Activated T-helper 9 cell treated with anti-CD3 and anti-CD28 coated beads, Interleukin-2, amount 50 U/mL, for 16 hours (primary cell): ENCODE measurements around the gene QSER1.

Experiments
- DNase-seq: peaks from one replicate; pipeline ENCODE4 v3.0.0-alpha.2; 2020; ENCODE audit warnings: low read depth

The QSER1 gene

DNA sequence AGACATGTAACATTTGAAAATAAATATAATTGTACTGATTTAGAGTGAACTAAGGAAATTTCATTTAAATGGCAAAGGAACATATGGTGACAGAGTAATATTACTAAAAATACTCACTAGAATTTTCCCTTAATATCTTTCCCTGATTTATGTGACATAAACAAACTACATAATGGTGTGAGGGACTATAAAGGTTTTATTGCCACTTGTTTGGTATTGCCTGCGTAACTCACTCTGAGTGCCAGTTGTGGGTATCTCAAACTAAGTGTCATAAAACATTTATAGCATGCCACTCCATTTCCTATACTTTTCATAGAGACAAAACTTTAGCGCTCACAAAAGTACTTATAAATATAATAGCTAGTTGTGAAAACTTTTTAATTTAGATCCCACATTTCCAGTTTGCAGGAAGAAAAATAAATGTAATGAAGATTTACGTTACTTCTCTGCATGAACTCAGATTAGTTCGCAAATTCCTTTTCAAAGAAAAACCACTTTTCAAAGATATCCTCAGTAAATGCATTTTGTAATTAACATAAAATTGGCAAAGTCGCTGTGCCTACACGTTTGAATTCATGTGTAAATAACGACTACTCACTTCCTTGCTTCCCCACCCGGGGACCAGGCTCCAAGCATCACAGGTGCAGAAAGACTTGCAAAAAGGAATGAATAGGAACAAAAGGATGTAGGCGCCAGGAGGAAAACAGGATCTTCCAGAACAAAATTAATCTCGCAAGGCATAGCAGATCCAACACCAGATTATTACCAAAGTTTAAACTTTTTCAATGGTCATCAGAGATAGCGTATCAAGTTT is 1.6 kb upstream of the QSER1 start:
- no peak for DNase-seq

DNA sequence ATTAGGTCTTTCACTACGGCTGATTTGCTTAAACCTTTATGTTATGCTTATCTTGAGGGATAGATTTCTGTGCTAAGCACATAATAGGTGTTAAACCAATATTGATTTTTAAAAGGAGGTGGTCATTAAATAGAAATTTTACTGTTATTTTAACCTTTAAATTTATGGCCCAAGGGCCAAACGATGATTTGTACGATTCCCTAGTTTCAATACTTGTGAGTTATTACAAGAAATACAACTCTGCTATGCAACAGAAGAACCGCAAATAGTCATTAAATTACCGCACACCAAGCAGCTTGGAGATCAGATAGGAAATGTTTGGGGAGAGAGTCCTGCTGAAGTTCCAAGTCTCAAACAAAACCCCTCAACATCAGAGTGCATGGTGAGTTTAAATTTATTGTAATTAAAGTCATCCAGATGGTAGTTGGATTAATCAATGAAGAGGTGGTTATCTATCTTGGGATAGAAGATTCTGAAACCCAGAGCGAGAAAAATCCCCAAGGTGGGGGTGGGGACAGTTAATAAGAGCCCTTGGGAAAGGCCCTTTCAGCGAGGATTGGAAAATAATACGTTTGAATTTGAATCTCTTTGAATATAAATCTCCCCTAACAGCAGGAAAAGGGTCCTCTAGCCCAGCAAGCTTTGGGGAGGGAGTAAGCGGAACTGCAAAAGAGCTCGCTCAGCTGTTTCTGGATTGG is 805 bp upstream of the QSER1 start:
- no peak for DNase-seq

DNA sequence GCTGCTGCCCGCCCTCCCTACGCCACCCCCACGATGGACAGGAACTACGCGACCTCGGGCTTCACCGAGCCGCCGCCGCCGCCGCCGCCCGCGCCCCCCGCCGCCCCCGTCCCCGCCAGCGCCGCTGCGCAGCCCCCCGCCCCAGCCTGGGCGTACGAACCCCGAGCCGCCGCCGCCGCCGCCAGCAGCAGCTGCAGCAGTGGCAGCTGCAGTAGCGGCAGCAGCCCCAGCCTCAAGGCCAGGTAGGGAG is 407 bp downstream of the QSER1 start:
- DNase-seq, result no peak

DNA sequence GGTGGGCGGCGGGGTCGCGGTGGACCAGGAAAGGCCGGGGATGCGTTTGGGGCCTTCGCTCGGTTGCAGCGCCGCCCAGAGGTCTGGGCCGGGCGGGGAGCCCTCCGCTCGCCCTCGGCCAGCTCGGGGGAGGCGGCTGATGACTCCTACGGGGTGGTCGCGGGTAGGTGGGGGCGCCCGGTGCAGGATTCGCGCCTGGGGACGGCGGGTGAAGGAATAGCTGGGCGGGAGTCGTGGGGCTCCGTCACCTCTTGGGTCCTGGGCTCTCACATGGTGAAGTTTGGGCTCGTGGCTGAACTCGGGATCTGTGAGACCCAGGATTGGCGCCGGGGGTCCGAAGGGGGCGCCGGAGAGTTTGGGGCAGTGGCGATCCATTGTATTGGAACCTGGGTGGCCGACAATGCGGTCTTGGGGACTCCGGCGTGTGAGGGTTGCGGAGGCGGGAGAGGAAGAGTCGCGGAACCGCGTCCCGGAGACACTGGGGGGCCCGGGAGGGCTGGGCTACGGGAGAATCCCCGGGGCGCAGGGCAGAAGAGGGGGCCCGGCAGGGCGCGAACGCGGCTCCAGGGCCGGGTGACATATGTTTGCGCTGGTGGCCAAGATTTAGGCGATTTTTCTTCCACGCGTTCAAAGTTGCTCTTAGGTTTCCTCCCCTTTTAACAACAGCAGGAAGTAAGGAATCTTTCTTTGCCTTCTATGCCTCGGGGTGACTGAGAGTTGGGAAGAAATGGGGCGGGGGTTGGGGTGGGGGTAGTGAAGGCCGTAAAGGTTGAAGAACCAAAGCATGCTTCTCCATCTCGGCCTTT is 935 bp downstream of the QSER1 start:
- DNase-seq, result peak; percentile 34

DNA sequence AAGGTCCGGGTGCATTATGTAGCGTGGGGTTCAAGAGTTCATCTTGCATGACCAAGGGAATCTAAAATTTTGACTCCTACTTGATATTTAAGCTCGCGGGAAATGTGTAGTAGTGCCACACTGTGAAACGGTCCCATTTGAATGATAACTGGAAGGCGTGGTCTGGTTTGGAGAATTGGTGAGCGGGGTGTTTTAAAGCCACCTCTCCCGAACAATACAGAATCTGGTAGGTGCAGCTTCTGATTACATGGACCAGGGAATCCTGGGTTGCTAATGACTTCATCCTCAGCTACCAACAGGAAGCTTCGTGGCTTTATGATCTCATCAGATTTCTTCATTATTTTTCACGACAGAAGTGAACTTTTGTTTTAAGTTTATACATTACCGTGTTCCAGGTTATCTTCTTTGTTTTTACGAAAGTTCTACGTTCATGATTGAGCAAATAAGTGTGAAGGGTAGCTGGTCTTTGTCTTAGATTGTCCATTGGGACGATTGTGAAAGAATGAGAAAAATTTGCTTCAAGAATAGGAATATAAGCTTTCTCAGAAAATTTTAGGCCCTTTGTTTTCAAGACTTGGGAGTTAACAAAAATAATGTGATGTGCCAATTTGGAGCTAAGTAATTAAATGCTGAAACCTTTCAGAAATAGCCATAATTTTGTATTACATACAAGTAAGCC is 1.7 kb downstream of the QSER1 start:
- DNase-seq, result no peak

DNA sequence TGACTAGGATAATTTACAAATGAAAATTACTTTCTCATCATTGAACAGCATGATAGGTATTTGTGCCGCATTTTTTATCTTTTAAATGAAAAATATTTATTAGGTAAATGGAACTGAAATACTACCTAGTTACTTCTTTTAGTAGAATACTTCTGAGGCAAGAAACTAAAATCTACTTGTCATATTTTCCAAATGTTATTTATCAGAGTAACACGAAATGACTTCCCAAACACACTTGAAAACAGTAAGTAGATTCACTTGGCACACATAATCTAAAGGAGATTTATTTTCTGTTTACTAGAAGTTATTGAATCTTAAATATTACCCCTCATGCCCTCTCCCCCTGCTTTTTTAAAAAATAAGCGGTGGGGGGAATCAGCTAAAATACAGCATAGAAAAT is 2.3 kb downstream of the QSER1 start:
- no peak for DNase-seq

DNA sequence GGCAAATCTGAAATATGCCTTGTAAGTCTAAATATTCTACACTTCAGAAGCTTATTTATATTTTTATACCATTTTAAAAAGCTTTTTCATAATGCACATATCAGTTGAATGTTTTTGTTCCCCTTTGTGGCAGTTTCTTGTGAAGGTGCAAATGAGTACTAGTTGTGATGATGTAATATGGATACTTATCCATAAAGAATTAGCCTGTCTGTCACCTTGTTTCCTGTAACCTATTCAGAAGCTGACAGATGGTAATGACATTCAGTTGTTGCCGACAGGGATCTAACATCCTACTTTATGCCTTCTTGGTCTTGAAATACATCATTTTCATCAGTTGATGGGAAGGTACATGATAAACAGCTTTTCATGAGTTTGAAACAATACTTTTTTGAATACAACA is 2.9 kb downstream of the QSER1 start:
- no peak for DNase-seq

DNA sequence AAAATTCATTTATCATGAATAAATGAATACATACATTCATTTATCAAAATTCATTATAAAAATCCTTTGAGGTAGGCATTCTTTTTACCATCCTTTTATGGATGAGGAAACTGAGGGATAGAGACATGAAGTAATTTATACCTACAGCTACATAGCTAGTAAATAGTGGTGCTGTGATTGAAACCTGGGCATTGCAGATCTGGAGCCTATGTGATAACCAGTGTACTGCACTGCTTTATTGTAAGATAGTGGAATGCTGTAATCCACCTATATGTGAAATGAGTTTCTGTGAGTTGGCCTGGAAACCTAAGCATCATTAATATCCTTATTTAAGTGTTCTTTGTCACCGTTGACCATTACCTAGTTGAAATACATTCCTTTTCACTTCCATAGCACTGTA is 4.5 kb downstream of the QSER1 start:
- DNase-seq, result no peak

DNA sequence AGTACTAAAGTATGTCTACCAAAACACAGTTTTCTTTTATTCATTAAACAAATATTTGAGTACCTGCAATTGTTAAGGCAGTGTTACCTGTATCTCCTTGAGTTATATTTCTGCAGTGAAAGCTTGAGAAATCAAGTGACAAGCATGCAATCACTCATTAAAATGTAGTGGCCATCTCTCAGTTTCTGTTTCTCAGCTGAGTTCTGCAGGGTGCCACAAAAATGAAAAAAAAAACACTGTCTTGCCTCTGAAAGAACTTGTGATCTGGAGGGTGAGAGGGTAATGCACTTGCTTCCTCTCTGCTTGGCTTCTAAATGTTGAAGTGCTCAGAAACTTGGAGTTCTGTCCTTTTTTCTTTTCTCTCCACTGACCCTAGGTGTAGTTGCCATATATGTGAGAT is 6.8 kb downstream of the QSER1 start:
- no peak for DNase-seq

DNA sequence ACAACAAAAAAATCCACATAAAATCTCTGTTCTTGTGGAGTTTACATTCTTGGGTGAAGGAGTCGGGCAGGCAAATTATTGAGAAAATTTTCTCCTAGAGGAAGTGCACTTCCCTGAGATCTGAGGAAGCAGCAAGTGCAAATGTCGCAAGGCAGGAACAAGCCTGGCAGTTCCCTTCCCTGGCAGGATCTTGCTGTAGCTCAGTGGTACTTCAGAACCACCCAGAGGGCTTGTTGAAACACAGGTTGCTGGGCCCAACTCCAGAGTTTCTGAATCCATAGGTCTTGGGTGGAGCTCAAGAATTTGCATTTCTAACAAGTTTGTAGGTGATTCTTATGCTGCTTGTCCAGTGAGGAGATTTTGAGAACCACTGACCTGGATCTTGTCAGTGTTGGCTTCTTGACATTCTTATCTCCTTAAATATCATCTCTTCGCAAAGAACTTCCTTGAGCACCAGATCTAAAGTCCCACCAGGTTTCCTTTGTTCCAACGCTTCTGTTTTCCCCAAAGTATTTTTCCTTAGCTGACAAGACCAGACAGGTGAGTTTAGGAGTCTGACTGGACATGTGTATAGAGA is 9.6 kb downstream of the QSER1 start:
- DNase-seq, result no peak

DNA sequence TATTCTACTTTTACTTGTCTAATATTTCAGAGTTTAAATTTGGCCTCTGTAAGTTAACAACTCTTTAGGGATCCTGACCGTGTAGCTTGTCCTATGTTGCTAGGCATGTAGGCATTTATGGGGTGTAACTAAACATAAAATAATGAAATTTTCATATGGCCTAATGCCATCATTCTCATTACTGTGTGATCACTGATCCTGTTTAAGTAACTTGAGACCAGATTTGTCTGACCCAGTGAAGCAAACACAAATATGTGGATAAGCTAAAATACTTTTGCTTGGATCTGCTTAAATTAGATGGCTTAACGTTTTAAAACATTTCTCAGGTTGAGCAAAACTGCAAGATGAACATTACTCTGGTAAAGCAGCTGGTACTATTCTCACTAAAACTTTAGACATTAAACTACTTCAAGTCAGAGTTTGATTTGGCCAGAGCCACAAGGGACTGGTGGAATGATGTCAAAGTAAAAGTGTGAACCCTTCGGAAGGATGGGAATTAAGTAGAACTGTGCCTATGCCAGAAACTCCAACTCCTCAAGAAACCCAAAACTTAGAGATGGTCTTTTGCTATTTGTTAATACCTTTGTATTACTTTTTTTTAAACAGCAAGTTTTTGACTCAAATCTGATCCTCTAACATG is 12.5 kb downstream of the QSER1 start:
- DNase-seq, result no peak

DNA sequence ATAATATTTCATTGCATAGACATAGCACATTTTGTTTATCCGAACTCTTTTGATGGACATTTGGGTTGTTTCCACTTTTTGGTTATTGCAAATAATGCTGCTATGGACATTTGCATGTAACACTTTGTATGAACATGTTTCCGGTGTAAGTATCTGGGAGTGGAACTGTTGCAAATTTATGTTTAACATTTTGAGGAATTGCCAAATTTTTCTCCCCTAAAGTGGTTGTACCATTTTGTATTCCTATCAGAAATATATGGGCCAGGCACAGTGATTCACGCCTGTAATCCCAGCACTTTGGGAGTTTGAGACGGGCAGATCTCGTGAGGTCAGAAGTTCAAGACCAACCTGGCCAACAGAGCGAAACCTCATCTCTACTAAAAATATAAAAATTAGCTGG is 16.0 kb downstream of the QSER1 start:
- no peak for DNase-seq

DNA sequence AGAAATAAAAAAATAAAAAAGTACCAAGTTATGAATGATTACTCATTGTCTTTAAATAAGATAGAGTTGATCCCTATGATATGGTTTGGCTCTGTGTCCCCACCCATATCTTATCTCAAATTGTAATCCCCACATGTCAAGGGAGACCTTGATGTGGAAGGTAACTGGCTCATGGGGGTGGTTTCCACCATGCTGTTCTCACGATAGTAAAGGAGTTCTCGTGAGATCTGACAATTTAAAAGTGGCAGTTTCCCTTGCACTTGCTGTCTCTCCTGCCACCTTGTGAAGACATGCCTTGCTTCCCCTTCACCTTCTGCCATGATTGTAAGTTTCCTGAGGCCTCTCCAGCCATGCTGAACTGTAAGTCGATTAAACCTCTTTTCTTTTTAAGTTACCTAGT is 18.8 kb downstream of the QSER1 start:
- DNase-seq, result no peak

DNA sequence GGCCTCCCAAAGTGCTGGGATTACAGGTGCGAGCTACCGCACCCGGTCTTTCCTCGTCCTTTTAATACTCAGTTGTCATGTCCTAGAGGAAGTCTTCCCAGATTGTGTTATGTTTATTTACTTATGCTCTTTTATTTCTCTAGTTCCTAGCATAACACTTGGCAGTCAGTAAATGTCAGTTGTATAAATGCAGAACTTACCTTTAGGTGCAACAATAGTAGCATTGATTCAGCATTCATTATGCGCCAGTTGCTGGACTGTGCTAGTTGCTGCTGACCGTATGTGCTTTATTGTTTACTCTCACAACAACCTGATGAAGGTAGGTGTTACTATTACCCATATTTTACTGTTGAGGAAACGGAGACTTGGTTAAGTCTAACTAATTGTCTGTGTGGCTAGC is 20.8 kb downstream of the QSER1 start:
- no peak for DNase-seq

DNA sequence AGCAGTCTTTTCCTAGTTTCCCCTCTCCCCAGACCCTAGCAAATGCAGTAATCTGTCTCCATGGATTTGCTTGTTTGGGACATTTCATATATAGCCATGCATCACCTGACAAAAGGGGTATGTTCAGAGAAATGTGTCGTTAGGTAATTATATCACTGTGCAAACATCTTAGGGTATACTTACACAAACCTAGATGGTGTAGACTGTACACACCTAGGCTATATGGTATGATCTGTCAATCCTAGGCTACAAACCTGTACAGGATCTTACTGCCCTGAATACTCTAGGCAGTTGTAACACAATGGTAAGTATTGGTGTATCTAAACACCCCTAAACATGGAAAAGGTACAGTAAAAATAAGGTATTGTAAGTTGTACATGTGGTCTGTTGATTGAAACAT is 23.8 kb downstream of the QSER1 start:
- DNase-seq, result no peak

DNA sequence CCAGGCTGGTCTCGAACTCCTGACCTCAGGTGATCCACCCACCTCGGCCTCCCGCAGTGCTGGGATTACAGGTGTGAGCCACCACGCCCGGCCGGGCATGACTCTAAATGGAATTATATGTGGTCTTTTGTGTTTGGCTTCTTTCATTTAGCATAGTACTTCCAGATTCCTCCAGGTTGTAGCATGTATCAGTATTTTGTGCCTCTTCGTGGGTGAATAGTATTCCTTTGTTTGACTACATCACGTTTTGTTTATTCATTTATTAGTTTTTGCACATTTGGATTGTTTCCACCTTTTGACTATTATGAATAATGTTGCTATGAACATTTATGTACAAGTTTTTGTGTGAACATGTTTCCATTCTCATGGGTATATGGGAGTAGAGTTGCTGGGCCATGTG is 24.4 kb downstream of the QSER1 start:
- no peak for DNase-seq

DNA sequence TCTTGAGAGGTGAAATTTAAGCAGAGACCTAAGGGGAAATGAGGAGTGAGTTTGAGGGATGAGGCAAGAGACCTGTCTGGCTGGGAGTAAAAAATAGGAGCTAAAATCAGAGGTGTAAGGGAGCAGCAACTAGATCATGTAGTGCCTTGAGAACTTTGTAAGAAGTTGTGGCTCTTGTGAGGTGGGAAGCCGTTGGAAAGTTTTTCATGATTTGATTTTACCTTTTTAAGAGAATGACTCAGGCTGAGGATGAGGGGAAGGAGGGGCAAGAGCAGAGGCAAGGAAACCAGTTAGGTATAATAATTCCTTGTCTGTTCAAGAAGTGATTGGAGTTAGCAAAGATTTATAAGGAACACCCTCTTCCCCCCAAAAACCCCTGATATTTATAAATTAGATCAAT is 25.8 kb downstream of the QSER1 start:
- no peak for DNase-seq

DNA sequence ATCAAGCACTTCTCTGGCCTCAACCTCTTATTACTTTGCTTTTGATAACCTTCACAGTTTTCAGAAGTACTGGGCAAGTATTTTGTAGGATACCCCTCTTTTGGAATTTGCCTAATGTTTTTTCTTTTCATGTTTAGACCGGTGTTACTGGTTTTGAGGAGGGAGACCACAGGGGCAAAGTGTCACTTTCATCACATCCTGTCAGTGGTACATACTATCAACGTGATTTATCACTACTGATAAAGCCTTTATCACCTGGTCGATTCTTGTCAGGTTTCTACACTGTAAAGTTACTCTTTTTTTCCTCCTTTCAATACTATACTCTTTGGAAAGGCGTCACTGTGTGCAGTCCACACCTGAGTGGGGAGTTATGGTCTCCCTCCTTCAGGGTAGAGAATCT is 26.7 kb downstream of the QSER1 start:
- no peak for DNase-seq

DNA sequence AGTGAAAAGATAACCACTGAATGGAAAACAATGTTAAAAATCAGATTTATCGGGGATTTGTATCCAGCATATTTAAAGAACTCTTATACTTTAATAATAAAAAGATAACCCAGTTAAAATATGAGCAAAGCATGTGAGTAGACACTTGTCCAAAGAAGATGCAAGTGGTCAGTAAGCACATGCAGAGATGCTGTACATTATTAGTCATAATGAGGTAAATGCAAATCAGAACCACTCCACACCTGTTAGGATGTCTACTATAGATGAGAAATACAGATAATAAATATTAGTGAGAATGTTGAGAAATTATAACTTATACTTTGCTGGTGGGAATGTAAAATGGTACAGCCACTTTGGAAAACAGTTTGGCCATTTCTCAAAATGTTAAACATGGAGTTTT is 28.0 kb downstream of the QSER1 start:
- no peak for DNase-seq

DNA sequence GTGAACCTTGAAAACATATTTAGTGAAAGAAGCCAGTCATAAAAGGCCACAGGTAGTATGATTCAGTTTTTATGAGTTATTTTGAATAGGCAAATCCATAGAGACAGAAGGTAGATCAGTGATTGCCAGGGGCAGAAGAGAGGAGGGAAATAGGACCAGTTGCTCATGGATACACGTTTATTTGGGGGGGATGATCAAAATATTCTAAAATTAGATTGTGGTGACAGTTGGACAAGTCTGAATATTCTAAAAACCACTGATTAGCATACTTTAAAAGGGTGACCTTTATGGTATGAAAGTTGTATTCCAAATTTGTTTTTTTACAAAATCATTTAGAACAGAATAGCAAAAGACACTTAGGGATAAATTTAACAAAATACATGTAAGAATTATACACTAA is 28.6 kb downstream of the QSER1 start:
- DNase-seq, result no peak

DNA sequence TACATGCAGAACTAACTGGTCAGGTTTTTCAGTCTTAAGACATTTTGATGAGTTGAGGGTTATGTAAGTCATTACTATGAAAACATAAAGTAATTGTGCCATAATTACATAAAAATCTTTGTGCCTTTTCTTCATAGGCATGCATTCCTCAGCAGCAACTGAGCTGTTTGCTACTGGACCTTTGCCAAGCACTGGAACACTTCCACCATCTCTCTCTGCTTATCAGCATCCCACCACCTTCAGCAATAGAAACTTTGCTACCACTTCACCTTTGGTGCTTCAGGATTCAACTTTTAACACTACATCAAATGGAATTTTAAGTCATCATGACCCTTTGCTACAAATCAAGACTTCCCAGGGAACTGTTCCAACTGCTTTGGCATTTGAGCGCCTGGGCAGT is 39.0 kb downstream of the QSER1 start:
- no peak for DNase-seq

DNA sequence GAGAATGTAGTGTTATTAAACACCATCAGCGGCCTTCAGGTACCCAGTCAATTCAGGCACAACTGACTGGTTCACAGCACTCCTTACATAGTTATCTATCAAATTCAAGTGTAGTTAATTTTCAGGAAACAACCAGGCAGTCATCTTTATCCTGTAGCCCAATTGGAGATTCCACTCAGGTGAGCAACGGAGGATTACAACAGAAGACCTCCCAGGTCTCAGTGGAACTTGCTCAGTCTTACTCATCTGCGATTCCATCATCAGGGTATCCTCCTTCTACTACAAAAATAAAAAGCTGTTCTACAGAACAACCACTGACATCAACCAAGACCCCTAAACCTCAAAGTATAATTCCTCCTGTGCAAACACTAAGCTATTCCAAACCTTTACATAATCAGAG is 39.6 kb downstream of the QSER1 start:
- no peak for DNase-seq
